Upper lobe of right lung (tissue), 1 donor: ENCODE results near the gene ZNF529. TPM values are rescaled to one million over a fixed set of nuclear protein-coding genes. Genes with fewer than 3 reads are reported as not detected.
A peak's percentile ranks its signal among the peaks of the same experiment; 100 is the strongest.

Experiments used
- ATAC-seq: fragments of 200-7000 bp; cut with Tn5 transposase; one replicate; pipeline ENCODE4 v1.9.1; 2020; ENCODE audit warnings: mild to moderate bottlenecking, moderate library complexity
- DNase-seq: peaks from one replicate; pipeline ENCODE4 v3.0.0-alpha.2; 2020
- H3K27ac ChIP-seq: fragments of 200-600 bp; one replicate; pipeline ENCODE4 v1.8.0; 2022
- H3K27me3 ChIP-seq: fragments of 200-600 bp; one replicate; pipeline ENCODE4 v1.8.0; 2022; ENCODE audit warnings: mild to moderate bottlenecking
- H3K36me3 ChIP-seq: fragments of 200-600 bp; one replicate; pipeline ENCODE4 v1.8.0; 2022
- H3K4me1 ChIP-seq: fragments of 200-600 bp; one replicate; pipeline ENCODE4 v1.8.0; 2022
- H3K4me3 ChIP-seq: fragments of 200-600 bp; one replicate; pipeline ENCODE4 v1.8.0; 2022; ENCODE audit warnings: mild to moderate bottlenecking
- H3K9me3 ChIP-seq: fragments of 200-600 bp; one replicate; pipeline ENCODE4 v1.8.0; 2022
- CTCF ChIP-seq: fragments of 200-600 bp; IDR thresholded peaks from one replicate; pipeline ENCODE4 v1.8.0; 2022; ENCODE audit warnings: antibody characterized with exemption
- intact Hi-C: fragments of 100-400 bp; cut with DNase I; formaldehyde crosslinking; loops from one replicate; pipeline ENCODE4 v1.11.0; 2022
- total RNA-seq: library from RNA; stranded (reverse); fragmentation: NEBNext Ultra II Directional; extraction: Animal tissue kit (Norgen Biotek cat#: 25700); gene quantifications from one replicate; pipeline ENCODE4 v1.2.1, GENCODE V29; 2021
- donor health status: DM: no; HTN: yes; CAD: no; lungs with severe emphysema.

The ZNF529 gene
- total RNA-seq, 1 donor from 2014 or later = 8.4 TPM

GRCh38 chr19:36564391-36564790 is 8.7 kb downstream of the ZNF529 start:
- DNase-seq = no peak
- Histone ChIP-seq H3K27me3 (no peaks in the 10 kb centered on the region), H3K4me3 (no peak overlapping the region), H3K36me3 (peaks cover 5% of the 10 kb centered on the region), H3K27ac (no peak overlapping the region), H3K9me3 (peaks cover 88% of the 10 kb centered on the region), H3K4me1 (no peaks in the 10 kb centered on the region)
- intact Hi-C loops = no loop called here
- no peak for TF ChIP-seq CTCF
- ATAC-seq = no peak

DNA sequence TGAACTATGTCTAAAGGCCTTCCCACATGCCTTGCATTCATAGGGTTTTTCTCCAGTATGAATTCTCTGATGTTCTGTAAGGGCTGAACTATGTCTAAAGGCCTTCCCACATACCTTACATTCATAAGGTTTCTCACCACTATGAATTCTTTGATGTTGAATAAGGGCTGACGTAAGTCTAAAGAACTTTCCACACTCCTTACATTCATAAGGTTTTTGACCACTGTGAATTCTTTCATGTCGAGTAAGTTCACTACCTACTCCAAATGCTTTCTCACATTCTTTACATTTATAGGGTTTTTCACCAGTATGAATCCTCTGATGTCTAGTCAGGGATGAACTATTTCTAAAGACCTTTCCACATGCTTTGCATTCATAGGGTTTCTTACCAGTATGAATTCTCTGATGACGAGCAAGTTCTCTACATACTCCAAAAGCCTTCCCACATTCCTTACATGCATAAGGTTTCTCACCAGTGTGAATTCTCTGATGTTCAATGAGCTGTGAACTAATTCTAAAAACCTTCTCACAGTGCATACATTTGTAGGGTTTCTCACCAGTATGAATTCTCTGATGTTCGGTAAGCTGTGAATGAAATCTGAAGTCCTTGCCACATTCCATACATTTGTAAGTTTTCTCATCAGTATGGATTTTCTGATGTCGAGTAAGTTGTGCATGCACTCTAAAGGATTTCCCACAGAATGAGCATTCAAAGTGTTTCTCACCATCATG is 25.9 kb downstream of the ZNF529 start:
- ATAC-seq (no peak), DNase-seq (no peak)
- intact Hi-C loops = no loop called here
- peaks cover 98% of the 10 kb centered on the region for H3K9me3 ChIP-seq
- H3K4me1 ChIP-seq = no peaks in the 10 kb centered on the region
- no peaks in the 10 kb centered on the region for H3K27me3 ChIP-seq
- H3K4me3 ChIP-seq = no peak overlapping the region
- TF ChIP-seq CTCF = no peak
- H3K36me3 ChIP-seq = peaks cover 38% of the 10 kb centered on the region
- no peak overlapping the region for H3K27ac ChIP-seq

DNA sequence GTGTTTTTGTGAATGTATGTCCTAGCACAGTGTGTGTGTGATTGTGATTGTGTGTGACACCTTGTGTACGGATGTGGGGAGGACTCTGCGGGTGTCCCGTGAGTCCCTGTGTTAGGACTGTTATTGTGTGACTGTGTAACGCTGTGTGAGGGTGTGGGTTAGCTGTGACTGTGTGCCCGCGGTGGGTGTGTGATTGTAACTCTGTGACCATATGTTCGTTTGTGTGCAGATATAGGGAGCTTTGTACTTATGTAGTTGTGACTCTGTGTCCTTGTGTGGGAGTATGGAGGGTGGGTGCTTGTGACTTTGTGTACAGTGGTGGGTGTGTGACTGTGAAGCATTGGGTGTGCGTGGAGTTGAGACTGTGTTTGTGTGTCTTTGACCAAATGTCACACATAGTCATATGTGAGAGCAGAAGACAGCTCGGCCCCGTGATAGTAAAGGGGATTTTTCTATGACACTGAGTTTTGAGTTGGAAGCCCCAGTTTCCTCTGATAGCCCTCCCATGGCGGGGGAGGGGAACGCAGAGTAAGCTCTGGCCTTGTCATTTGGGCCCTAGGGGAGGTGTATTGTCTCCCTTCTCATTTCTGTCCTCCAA is 44.1 kb downstream of the ZNF529 start:
- TF ChIP-seq CTCF = no peak
- H3K27ac ChIP-seq = peak overlapping the region; percentile 90
- H3K9me3 ChIP-seq = peaks cover 23% of the 10 kb centered on the region
- H3K27me3 ChIP-seq = no peaks in the 10 kb centered on the region
- intact Hi-C loops = no loop called here
- DNase-seq (no peak), ATAC-seq (peak; percentile 35)
- peaks cover 6% of the 10 kb centered on the region for H3K4me1 ChIP-seq
- peak overlapping the region; percentile 68 for H3K4me3 ChIP-seq
- no peaks in the 10 kb centered on the region for H3K36me3 ChIP-seq

- Histone ChIP-seq H3K9me3 (peaks cover 21% of the 10 kb centered on the region), H3K4me3 (peak within 1 kb of the TSS; percentile 68), H3K27ac (peak within 1 kb of the TSS; percentile 90), H3K4me1 (peaks cover 6% of the 10 kb centered on the region), H3K36me3 (no peaks in the 10 kb centered on the region), H3K27me3 (no peaks in the 10 kb centered on the region)
- no peak for TF ChIP-seq CTCF
- ATAC-seq = peak; percentile 98
- peak; percentile 98 for DNase-seq
- intact Hi-C loops = no loop called here
Observed at GRCh38 chr19:36528194-36528920, 44.7 kb downstream of the ZNF529 start, which contains the start of gene ZNF260. ZNF260 (minus strand) TSS chr19:36528271; CDS start chr19:36515238, 13,033 bp downstream.

DNA sequence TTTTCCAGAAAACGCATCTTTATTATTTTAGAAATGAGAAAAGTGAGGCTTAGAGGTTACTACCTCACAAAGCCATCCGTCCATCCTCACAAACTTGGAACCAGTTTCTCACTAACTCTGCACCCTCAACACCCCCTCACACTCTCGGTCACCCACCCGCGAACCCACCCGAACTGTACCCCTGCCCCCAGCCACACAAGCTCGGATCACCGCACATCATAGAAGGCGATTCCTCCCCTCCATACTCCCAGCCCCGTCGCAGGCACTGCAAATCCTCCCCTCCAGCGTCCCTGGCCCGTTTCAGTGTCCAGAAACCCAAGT is 45.3 kb downstream of the ZNF529 start:
- Histone ChIP-seq H3K9me3 (peaks cover 21% of the 10 kb centered on the region), H3K36me3 (peaks cover 5% of the 10 kb centered on the region)
- intact Hi-C loops = no loop called here

More for the DNA sequence above, 45.3 kb downstream of the ZNF529 start:
- H3K4me3 ChIP-seq = peak overlapping the region; percentile 68
- H3K4me1 ChIP-seq = peaks cover 6% of the 10 kb centered on the region
- DNase-seq (no peak), ATAC-seq (no peak)
- peak overlapping the region; percentile 90 for H3K27ac ChIP-seq
- TF ChIP-seq CTCF = no peak
- no peaks in the 10 kb centered on the region for H3K27me3 ChIP-seq
